ENCODE results near the gene DUSP23.

Gene DUSP23

DNA sequence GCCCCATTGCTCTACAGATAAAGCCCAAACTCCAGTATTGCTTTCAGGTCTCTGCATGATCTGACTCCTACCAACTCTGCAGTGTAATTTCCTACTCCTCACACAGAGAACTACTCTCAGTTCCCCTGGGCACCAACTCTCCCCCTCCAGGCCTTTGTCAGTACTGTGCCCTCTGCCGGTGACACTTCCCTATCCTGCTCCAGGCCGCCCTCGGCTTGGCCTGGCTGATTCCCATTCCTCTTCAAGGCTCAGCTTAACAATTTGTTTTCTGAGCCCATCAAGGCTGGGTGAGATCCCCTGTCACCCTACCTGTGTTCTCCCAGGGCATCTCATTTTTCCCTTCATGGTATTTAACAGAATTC, 48.5 kb downstream of the DUSP23 start:
- no peak for DNase-seq

DNA sequence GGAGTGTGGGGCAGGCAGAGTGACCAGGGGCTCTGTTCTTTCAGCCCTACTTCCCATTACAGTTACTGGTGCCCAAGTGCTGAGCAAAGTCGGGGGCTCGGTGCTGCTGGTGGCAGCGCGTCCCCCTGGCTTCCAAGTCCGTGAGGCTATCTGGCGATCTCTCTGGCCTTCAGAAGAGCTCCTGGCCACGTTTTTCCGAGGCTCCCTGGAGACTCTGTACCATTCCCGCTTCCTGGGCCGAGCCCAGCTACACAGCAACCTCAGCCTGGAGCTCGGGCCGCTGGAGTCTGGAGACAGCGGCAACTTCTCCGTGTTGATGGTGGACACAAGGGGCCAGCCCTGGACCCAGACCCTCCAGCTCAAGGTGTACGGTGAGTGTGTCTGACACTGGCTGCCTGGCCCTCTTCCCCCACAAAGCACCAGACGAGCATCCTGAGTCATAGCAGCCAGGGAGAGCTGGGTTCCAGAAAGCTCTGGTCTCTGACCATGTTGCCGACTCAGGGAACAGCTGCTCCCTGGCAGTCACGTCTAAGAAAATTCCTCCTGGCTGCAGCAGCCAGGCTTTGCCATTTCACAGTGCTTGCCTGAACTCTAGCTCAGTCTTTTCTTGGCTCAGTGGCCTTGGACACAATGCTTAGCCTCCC, 49.2 kb downstream of the DUSP23 start:
- no peak for DNase-seq

DNA sequence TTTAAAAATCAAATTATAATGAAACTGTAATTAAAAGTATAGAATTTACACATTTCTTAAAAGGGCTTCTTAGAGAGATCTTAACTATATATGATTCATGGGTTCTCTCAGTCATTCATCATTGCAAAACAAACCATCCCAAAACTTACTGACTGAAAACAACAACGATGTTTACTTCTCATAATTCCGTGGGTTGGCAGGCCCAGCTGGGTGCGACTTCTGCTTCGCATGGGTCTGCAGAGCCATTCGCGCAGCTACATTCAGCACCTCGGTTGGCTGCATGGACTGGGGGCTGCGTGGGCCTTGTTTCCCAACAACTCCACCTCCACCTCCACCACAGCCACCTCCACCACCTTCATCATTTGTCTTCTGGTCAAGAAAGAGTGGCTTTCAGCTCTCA, 50.0 kb downstream of the DUSP23 start:
- DNase-seq = no peak

GRCh38 chr1:159831412-159832141, 50.8 kb downstream of the DUSP23 start:
- DNase-seq = no peak
